Measurements from ENCODE around the gene LHPP.

DNA sequence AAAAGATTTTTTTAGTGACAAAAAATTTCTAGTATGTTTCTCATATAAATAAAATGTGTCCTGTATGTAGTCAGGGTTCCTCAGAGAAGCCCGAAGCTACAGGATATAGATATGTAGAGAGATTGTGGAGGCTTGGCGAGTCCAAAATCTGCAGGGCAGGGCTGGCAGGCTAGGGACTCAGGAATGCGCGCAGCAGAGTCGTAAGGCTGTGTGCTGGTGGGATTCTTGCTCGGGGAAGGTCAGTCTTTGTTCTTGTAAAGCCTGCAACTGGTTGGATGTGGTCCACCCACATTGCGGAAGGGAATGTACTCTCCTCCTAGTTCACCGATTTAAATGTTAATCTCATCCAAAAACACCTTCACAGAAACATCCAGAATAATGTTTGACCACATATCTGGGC lies 30.6 kb downstream of the LHPP start:
- TF ChIP-seq ZNF274 (IDR thresholded peaks at IDR 0.05; ENCODE audit: low read depth, low read length): no peak
- no peak for TF ChIP-seq YY1 (IDR thresholded peaks at IDR 0.05; ENCODE audit: insufficient read depth, insufficient read length)
